HG02943 (cell line): ENCODE results near the gene EXPH5.
A peak's percentile ranks its signal among the peaks of the same experiment; 100 is the strongest.

ENCODE experiments used
- ATAC-seq: cut with Tn5 transposase; IDR thresholded peaks from one replicate; pipeline ENCODE4 v1.9.1; 2021; ENCODE audit warnings: mild to moderate bottlenecking, low read depth, moderate library complexity; ENCODE audit not compliant: unreplicated experiment

Gene EXPH5

GRCh38 chr11:108474664-108475463 lies 118.7 kb downstream of the EXPH5 start:
- no peak for ATAC-seq

GRCh38 chr11:108472681-108473080 lies 120.9 kb downstream of the EXPH5 start:
- no peak for ATAC-seq

DNA sequence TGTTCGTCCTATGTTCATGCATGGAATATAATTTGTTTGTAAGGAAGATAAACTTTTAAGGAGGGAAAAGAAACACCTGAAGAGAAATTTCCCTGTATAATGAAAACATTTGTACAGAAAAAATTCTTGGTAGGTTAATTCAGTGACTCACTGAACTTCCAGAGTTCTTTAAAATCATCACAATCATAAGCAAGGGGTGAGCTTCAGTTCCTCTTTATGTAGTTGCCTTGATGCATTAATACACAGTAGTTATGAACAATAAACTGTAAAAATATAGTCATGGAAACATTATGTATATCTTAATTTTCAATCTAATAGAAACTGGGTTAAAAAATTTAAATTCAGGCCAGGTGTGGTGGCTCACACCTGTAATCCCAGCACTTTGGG lies 125.1 kb downstream of the EXPH5 start:
- ATAC-seq, result no peak

DNA sequence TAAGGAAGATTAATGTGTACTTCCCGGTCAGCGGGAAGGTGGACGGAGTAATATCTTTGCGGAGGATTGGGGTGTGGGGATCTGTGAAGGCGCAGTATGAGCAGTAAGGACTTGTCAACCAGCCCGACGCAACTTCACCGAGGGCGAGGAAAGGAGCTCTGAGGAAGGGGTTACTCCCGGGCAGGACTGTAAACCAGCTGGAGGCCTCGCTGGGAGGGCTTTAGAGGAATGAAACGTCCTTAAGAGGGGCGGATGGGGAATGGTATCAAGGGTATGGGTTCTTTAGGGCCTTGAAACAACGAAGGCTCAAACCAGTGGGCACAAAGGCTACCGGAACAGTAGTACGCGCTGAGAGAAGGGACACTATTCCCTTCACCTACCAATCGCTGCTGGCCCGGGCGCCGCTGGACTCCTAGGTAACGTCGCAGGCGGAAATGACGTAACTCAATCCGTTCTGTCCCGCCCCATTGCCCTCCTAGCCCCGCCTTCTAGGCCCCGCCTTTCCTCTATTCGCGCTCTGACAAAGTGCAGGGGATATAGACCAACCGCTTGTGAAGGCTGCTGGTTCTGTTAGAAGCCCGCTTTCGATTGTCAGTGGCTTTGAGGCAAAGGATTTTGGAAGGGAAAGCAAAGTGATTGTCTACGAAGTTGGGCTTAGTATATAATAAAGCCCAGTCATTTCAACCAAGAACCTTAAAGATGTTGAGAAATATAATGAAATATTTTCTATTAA lies 126.3 kb downstream of the EXPH5 start, which contains the start of gene C11orf65:
Gene C11orf65, minus strand, starts transcription at position 439 of the 733 bp plus-strand sequence. CDS start 5,970 bp downstream, outside the sequence.
- ATAC-seq, result peak; percentile 99

DNA sequence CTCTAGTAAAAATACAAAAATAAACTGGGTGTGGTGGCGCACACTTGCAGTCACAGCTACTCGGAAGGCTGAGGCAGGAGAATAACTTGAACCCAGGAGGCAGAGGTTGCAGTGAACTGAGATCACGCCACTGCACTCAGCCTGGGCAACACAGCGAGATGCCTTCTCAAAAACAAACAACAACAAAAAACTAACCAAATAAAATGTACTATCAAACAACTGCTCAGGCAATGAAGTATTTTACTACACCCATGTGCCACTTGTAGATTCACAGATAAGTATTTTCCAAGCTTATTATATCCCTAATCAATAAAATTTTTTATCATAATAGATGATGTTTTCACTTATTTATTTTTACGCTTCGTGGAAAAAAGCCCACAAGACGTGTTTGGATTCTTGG lies 127.2 kb downstream of the EXPH5 start:
- no peak for ATAC-seq
